DND-41 (cell line): Measurements from ENCODE around the gene RNF220.

ENCODE experiments used
- ATAC-seq: fragments of 200-7000 bp; cut with Tn5 transposase; 3 replicates; pipeline ENCODE4 v1.9.1; 2021; ENCODE audit warnings: low read depth; ENCODE audit not compliant: insufficient read depth
- DNase-seq: peaks from one replicate; pipeline ENCODE4 v3.0.0-alpha.2; 2020
- H2AFZ ChIP-seq: 2 replicates; pipeline ENCODE4 v1.6.0; 2012; ENCODE audit warnings: low read depth, low read length
- H3K27ac ChIP-seq: 2 replicates; pipeline ENCODE4 v1.5.1; 2012; ENCODE audit warnings: low read length, inconsistent platforms
- H3K27me3 ChIP-seq: fragments of 200-600 bp; sonication (generic); 2 replicates; pipeline ENCODE4 v1.6.0; 2012; ENCODE audit warnings: low read length, mild to moderate bottlenecking, inconsistent platforms; ENCODE audit not compliant: insufficient read depth, poor library complexity
- H3K36me3 ChIP-seq: 2 replicates; pipeline ENCODE4 v1.5.1; 2012; ENCODE audit warnings: low read length, inconsistent platforms; ENCODE audit not compliant: insufficient read depth
- H3K4me1 ChIP-seq: 2 replicates; pipeline ENCODE4 v1.5.1; 2012; ENCODE audit warnings: mild to moderate bottlenecking, low read length; ENCODE audit not compliant: insufficient read depth
- H3K4me2 ChIP-seq: 2 replicates; pipeline ENCODE4 v1.6.0; 2012; ENCODE audit warnings: mild to moderate bottlenecking, moderate library complexity, low read length, inconsistent platforms; ENCODE audit not compliant: insufficient read depth
- H3K4me3 ChIP-seq, 2 experiments: fragments of 200-600 bp in 1 of 2; shearing (Covaris generic) in 1 of 2; 2 replicates each; pipeline ENCODE4 v1.5.1; 2012 to 2016; ENCODE audit warnings: inconsistent platforms in 2 of 2, low read length in 2 of 2, mild to moderate bottlenecking in 2 of 2, low read depth in 1 of 2, moderate library complexity in 1 of 2
- H3K79me2 ChIP-seq: 2 replicates; pipeline ENCODE4 v1.6.0; 2012; ENCODE audit warnings: low read length, inconsistent platforms; ENCODE audit not compliant: insufficient read depth
- H3K9ac ChIP-seq: 2 replicates; pipeline ENCODE4 v1.6.0; 2012; ENCODE audit warnings: low read depth, mild to moderate bottlenecking, inconsistent platforms, low read length, moderate library complexity
- H3K9me3 ChIP-seq: 2 replicates; pipeline ENCODE4 v1.5.1; 2012; ENCODE audit warnings: low read length, moderate library complexity, mild to moderate bottlenecking, inconsistent platforms; ENCODE audit not compliant: insufficient read depth, severe bottlenecking
- H4K20me1 ChIP-seq: 2 replicates; pipeline ENCODE4 v1.6.0; 2012; ENCODE audit warnings: low read length; ENCODE audit not compliant: insufficient read depth
- EZH2 ChIP-seq: IDR thresholded peaks from 3 replicates; pipeline ENCODE4 v1.6.1; 2012; ENCODE audit warnings: borderline replicate concordance, low read depth, mild to moderate bottlenecking, moderate library complexity, low read length, inconsistent platforms; ENCODE audit not compliant: severe bottlenecking
- TF ChIP-seq, protein P1 (sequence below): IDR thresholded peaks from 2 replicates; pipeline ENCODE4 v1.5.1; 2012; ENCODE audit warnings: borderline replicate concordance, low read length, moderate library complexity, mild to moderate bottlenecking; ENCODE audit not compliant: poor library complexity, severe bottlenecking; ENCODE audit errors: extremely low read depth

The RNF220 gene

DNA sequence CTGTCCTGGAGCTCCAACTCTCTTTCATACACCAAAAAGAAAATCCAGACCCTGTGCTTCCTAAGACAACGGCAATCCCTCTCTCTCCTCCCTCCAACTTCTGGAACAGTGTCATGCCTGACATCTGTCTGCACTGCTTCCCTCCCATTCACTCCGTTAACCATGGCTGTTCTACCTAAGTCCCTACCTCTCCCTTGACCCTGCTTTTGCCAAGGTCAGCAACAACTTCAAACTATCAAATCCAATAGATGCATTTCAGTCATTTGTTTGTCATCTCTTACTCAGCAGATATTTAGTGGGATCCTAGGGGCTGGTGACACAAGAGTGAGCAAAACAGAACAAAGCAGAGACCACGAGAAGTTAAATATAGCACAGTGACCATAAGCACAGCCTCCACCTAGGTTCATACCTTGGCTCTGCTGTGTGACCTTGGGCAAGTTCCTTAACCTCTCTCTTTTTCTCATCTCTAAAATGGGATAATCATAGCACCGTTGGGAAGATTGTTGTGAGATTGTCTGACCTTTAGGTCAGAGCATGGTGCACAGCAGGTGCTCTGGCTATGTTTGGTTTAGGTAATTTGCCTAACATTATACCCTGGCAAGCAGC is 180.4 kb downstream of the RNF220 start:
- Histone ChIP-seq H3K4me2 (no peak overlapping the region), H4K20me1 (no peaks in the 10 kb centered on the region), H3K9me3 (no peaks in the 10 kb centered on the region), H2AFZ (no peak overlapping the region), H3K79me2 (no peaks in the 10 kb centered on the region), H3K36me3 (no peaks in the 10 kb centered on the region), H3K27me3 (peaks cover 14% of the 10 kb centered on the region), H3K27ac (no peak overlapping the region), H3K4me1 (no peaks in the 10 kb centered on the region), H3K9ac (no peak overlapping the region), H3K4me3 (no peak overlapping the region)
- TF ChIP-seq, protein P1, sequence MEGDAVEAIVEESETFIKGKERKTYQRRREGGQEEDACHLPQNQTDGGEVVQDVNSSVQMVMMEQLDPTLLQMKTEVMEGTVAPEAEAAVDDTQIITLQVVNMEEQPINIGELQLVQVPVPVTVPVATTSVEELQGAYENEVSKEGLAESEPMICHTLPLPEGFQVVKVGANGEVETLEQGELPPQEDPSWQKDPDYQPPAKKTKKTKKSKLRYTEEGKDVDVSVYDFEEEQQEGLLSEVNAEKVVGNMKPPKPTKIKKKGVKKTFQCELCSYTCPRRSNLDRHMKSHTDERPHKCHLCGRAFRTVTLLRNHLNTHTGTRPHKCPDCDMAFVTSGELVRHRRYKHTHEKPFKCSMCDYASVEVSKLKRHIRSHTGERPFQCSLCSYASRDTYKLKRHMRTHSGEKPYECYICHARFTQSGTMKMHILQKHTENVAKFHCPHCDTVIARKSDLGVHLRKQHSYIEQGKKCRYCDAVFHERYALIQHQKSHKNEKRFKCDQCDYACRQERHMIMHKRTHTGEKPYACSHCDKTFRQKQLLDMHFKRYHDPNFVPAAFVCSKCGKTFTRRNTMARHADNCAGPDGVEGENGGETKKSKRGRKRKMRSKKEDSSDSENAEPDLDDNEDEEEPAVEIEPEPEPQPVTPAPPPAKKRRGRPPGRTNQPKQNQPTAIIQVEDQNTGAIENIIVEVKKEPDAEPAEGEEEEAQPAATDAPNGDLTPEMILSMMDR = no peak
- no peak for TF ChIP-seq EZH2
- ATAC-seq (no peak), DNase-seq (no peak)

- no peak overlapping the region for H3K4me2 ChIP-seq
- H3K4me3 ChIP-seq = no peak overlapping the region
- TF ChIP-seq, protein P1 = no peak
- no peak for TF ChIP-seq EZH2
- H3K36me3 ChIP-seq = no peaks in the 10 kb centered on the region
- H4K20me1 ChIP-seq = no peaks in the 10 kb centered on the region
- H3K27me3 ChIP-seq = peaks cover 14% of the 10 kb centered on the region
- no peak overlapping the region for H2AFZ ChIP-seq
- H3K4me1 ChIP-seq = no peaks in the 10 kb centered on the region
- DNase-seq (no peak), ATAC-seq (no peak)
- no peak overlapping the region for H3K9ac ChIP-seq
- no peaks in the 10 kb centered on the region for H3K9me3 ChIP-seq
- no peak overlapping the region for H3K27ac ChIP-seq
- no peaks in the 10 kb centered on the region for H3K79me2 ChIP-seq
Measured at GRCh38 chr1:44587796-44588460, 182.9 kb downstream of the RNF220 start.

- Histone ChIP-seq H3K27ac (no peak overlapping the region), H3K4me2 (no peak overlapping the region), H2AFZ (no peak overlapping the region), H3K27me3 (peaks cover 14% of the 10 kb centered on the region), H3K9ac (no peak overlapping the region), H3K4me1 (no peaks in the 10 kb centered on the region), H3K9me3 (no peaks in the 10 kb centered on the region), H3K4me3 (no peak overlapping the region), H4K20me1 (no peaks in the 10 kb centered on the region), H3K79me2 (no peaks in the 10 kb centered on the region), H3K36me3 (no peaks in the 10 kb centered on the region)
- TF ChIP-seq, protein P1 = no peak
- TF ChIP-seq EZH2 = no peak
- ATAC-seq (no peak), DNase-seq (no peak)
Measured at GRCh38 chr1:44588551-44589210, 183.6 kb downstream of the RNF220 start.
